Measurements from ENCODE around the gene TUSC1.
"Not testable (repeated sequence)": the region's sequence is repeated elsewhere in the genome, so short reads cannot be mapped to it uniquely, and the experiment has no call there.

The TUSC1 gene

GRCh38 chr9:25684321-25684720, 6.1 kb upstream of the TUSC1 start:
- Histone ChIP-seq H3K4me1 (ENCODE audit: control insufficient read depth, low read depth, low read length) (no peaks in the 10 kb centered on the region), H2BK5ac (ENCODE audit: low read length) (no peak overlapping the region)
- DNase-seq: no peak

DNA sequence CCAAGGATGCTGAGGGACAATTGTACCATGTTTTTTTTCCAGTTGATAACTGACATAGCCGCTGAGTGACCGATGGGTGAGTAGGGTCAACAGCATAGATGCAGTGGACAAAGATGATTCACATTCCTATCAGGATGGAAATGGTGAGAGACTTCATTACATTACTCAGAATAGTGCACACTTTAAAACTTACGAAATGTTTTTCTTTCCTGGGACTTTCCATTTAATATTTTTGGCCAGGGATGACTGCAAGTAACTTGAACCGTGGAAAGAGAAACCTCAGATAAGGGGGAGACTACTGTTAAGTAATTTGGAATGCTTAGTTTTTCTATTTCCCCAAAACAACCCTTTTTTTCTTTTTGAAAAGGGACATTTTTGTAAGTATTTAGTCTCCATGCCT, 3.0 kb upstream of the TUSC1 start:
- no peaks in the 10 kb centered on the region for H3K79me1 ChIP-seq (ENCODE audit: low read length)
- H4K5ac ChIP-seq (ENCODE audit: low read length): no peak overlapping the region
- H3K4me3 ChIP-seq (ENCODE audit: low read length): no peak overlapping the region
- H2AK5ac ChIP-seq (ENCODE audit: low read length): no peak overlapping the region
- no peak overlapping the region for H3K23ac ChIP-seq (ENCODE audit: low read length)
- H2BK15ac ChIP-seq (replicated peaks; ENCODE audit: low read depth): no peak overlapping the region
- H2BK120ac ChIP-seq (ENCODE audit: low read depth, low read length): no peak overlapping the region
- H3K56ac ChIP-seq (ENCODE audit: low read length): no peak overlapping the region
- DNase-seq: no peak
- WGBS (ENCODE audit: extremely low coverage, insufficient coverage, low lambda C conversion rate): no CpG with 5 or more reads among the region's 4 CpGs
- H3K27ac ChIP-seq (ENCODE audit: low read depth, low read length): no peak overlapping the region
- no peaks in the 10 kb centered on the region for H3K79me2 ChIP-seq (ENCODE audit: control insufficient read depth, insufficient read depth, low read length)
- no peaks in the 10 kb centered on the region for H3K36me3 ChIP-seq (ENCODE audit: control insufficient read depth, insufficient read depth, low read length)
- no peak overlapping the region for H2BK5ac ChIP-seq (ENCODE audit: low read length)
- no peak overlapping the region for H3K9ac ChIP-seq (ENCODE audit: low read length)
- no peaks in the 10 kb centered on the region for H3K27me3 ChIP-seq (ENCODE audit: insufficient read depth, low read length, poor library complexity)
- H3K18ac ChIP-seq (ENCODE audit: low read length): no peak overlapping the region
- no peaks in the 10 kb centered on the region for H3K4me1 ChIP-seq (ENCODE audit: control insufficient read depth, low read depth, low read length)
- no peak overlapping the region for H4K8ac ChIP-seq (ENCODE audit: low read depth, low read length)
- H3K4me2 ChIP-seq (ENCODE audit: low read length): no peak overlapping the region
- H3K4ac ChIP-seq (ENCODE audit: low read depth, low read length): no peak overlapping the region

More at GRCh38 chr9:25684321-25684720, 6.1 kb upstream of the TUSC1 start:
- H3K4ac ChIP-seq (ENCODE audit: low read depth, low read length): no peak overlapping the region
- no peaks in the 10 kb centered on the region for H3K79me1 ChIP-seq (ENCODE audit: low read length)
- H4K5ac ChIP-seq (ENCODE audit: low read length): no peak overlapping the region
- H3K23ac ChIP-seq (ENCODE audit: low read length): no peak overlapping the region
- H3K18ac ChIP-seq (ENCODE audit: low read length): no peak overlapping the region
- H3K36me3 ChIP-seq (ENCODE audit: control insufficient read depth, insufficient read depth, low read length): no peaks in the 10 kb centered on the region
- H3K27ac ChIP-seq (ENCODE audit: low read depth, low read length): no peak overlapping the region
- no peak overlapping the region for H2BK120ac ChIP-seq (ENCODE audit: low read depth, low read length)
- no peak overlapping the region for H2BK15ac ChIP-seq (replicated peaks; ENCODE audit: low read depth)
- no peak overlapping the region for H3K4me3 ChIP-seq (ENCODE audit: low read length)
- no peak overlapping the region for H2AK5ac ChIP-seq (ENCODE audit: low read length)
- no peaks in the 10 kb centered on the region for H3K27me3 ChIP-seq (ENCODE audit: insufficient read depth, low read length, poor library complexity)
- H3K4me2 ChIP-seq (ENCODE audit: low read length): no peak overlapping the region
- H3K56ac ChIP-seq (ENCODE audit: low read length): no peak overlapping the region
- H4K8ac ChIP-seq (ENCODE audit: low read depth, low read length): no peak overlapping the region
- no peaks in the 10 kb centered on the region for H3K79me2 ChIP-seq (ENCODE audit: control insufficient read depth, insufficient read depth, low read length)
- H3K9ac ChIP-seq (ENCODE audit: low read length): no peak overlapping the region

DNA sequence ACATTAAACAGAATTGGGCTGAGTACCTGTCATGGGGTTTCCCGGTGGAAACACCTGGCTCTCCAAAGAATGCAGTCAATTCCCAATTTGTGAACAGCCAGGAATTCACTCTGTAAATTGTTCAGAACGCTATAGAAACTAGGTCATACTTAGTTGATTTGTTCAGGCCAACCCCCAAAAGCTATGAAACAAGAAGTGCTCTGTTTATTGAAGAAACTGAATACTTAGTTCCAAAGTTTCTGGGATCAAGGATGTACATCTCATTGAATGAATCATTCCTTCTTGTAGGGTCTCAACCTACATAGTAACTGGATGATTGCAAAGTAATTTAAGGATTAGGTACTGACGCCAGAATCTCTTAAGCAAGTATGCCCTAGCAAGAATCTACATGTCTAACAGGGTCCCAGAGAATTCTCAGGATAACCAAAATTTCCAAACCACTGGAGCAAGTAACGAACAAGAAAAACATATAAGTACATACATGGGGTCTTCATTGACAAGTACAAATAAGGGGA, 659 bp upstream of the TUSC1 start:
- Histone ChIP-seq H2AK5ac (ENCODE audit: low read length) (no peak overlapping the region), H4K8ac (ENCODE audit: low read depth, low read length) (peak overlapping the region; percentile 60), H2BK120ac (ENCODE audit: low read depth, low read length) (no peak overlapping the region), H3K4me1 (ENCODE audit: control insufficient read depth, low read depth, low read length) (peaks cover 2% of the 10 kb centered on the region), H4K5ac (ENCODE audit: low read length) (no peak overlapping the region), H3K4me3 (ENCODE audit: low read length) (no peak overlapping the region), H3K4ac (ENCODE audit: low read depth, low read length) (no peak overlapping the region), H2BK15ac (replicated peaks; ENCODE audit: low read depth) (no peak overlapping the region), H3K79me2 (ENCODE audit: control insufficient read depth, insufficient read depth, low read length) (no peaks in the 10 kb centered on the region), H3K4me2 (ENCODE audit: low read length) (peak overlapping the region; percentile 11), H3K27ac (ENCODE audit: low read depth, low read length) (no peak overlapping the region), H3K79me1 (ENCODE audit: low read length) (no peaks in the 10 kb centered on the region), H3K27me3 (ENCODE audit: insufficient read depth, low read length, poor library complexity) (no peaks in the 10 kb centered on the region), H3K36me3 (ENCODE audit: control insufficient read depth, insufficient read depth, low read length) (no peaks in the 10 kb centered on the region), H3K56ac (ENCODE audit: low read length) (peak overlapping the region; percentile 93), H3K23ac (ENCODE audit: low read length) (no peak overlapping the region), H2BK5ac (ENCODE audit: low read length) (no peak overlapping the region), H3K9ac (ENCODE audit: low read length) (peak overlapping the region; percentile 93), H3K18ac (ENCODE audit: low read length) (peak overlapping the region; percentile 91)
- DNase-seq: no peak
- no CpG with 5 or more reads among the region's 4 CpGs for WGBS (ENCODE audit: extremely low coverage, insufficient coverage, low lambda C conversion rate)

DNA sequence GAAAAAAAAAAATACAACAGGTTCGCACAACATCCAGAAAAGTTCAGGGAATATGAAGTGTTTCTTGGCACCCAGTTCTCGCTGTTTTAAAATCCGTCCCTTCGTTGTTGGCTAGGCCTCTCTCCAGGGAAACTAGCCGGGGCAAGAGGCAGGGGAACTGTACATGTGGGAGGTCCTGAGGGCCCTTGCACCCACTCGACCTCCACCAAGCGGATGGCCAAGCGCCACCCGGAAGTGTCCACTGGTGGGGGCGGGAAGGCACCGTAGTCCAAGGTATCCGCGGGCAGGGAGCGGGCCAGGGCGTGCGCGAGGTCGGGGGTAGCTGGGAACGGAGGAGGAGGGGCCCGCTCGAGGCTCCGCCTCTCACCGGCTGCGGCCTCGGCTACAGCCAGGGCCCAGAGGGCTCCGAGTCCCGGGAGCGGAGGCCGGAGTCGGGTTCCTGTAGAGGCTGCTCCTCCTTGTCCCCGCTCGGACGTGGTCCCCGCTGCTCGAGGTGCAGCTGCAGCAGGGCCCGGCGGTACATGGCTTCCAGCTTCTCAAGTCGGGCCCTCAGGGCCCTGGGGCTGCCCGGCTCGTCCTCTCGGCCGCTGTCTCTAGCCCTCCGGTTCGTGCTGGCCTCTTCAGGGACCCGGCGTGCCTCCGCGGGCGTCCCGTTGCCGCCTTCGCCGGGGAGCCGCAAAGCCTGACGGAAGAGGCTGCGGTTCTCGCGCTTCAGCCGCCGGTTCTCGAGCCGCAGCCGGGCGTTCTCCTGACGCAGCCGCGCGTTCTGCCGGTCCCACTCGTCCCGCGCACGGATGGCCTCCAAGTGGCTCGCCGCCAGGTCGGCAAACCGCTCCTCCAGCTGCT, 720 bp downstream of the TUSC1 start:
- H2BK15ac ChIP-seq (replicated peaks; ENCODE audit: low read depth): no peak overlapping the region
- no peaks in the 10 kb centered on the region for H3K79me2 ChIP-seq (ENCODE audit: control insufficient read depth, insufficient read depth, low read length)
- H2AK5ac ChIP-seq (ENCODE audit: low read length): no peak overlapping the region
- H3K23ac ChIP-seq (ENCODE audit: low read length): peak overlapping the region; percentile 80
- peak overlapping the region; percentile 63 for H3K4me3 ChIP-seq (ENCODE audit: low read length)
- no peaks in the 10 kb centered on the region for H3K36me3 ChIP-seq (ENCODE audit: control insufficient read depth, insufficient read depth, low read length)
- H2BK5ac ChIP-seq (ENCODE audit: low read length): peak overlapping the region; percentile 89
- peaks cover 2% of the 10 kb centered on the region for H3K4me1 ChIP-seq (ENCODE audit: control insufficient read depth, low read depth, low read length)
- H3K18ac ChIP-seq (ENCODE audit: low read length): peak overlapping the region; percentile 91
- H3K4me2 ChIP-seq (ENCODE audit: low read length): peak overlapping the region; percentile 31
- no CpG with 5 or more reads among the region's 77 CpGs for whole genome bisulfite sequencing (ENCODE audit: extremely low coverage, insufficient coverage, low lambda C conversion rate)
- H3K4ac ChIP-seq (ENCODE audit: low read depth, low read length): peak overlapping the region; percentile 99
- H3K27ac ChIP-seq (ENCODE audit: low read depth, low read length): peak overlapping the region; percentile 96
- H4K5ac ChIP-seq (ENCODE audit: low read length): no peak overlapping the region
- DNase-seq: peak; percentile 86
- peak overlapping the region; percentile 49 for H2BK120ac ChIP-seq (ENCODE audit: low read depth, low read length)
- H3K9ac ChIP-seq (ENCODE audit: low read length): peak overlapping the region; percentile 93
- H3K56ac ChIP-seq (ENCODE audit: low read length): peak overlapping the region; percentile 93
- H3K79me1 ChIP-seq (ENCODE audit: low read length): no peaks in the 10 kb centered on the region
- H3K27me3 ChIP-seq (ENCODE audit: insufficient read depth, low read length, poor library complexity): no peaks in the 10 kb centered on the region
- peak overlapping the region; percentile 88 for H4K8ac ChIP-seq (ENCODE audit: low read depth, low read length)

GRCh38 chr9:25675858-25676257, 2.4 kb downstream of the TUSC1 start:
- H4K5ac ChIP-seq (ENCODE audit: low read length); H2AK5ac ChIP-seq (ENCODE audit: low read length); H3K27ac ChIP-seq (ENCODE audit: low read depth, low read length); H3K36me3 ChIP-seq (ENCODE audit: control insufficient read depth, insufficient read depth, low read length); H4K8ac ChIP-seq (ENCODE audit: low read depth, low read length); H2BK120ac ChIP-seq (ENCODE audit: low read depth, low read length); H3K4me2 ChIP-seq (ENCODE audit: low read length); H2BK15ac ChIP-seq (replicated peaks; ENCODE audit: low read depth); H3K79me2 ChIP-seq (ENCODE audit: control insufficient read depth, insufficient read depth, low read length); H3K56ac ChIP-seq (ENCODE audit: low read length); H3K4me3 ChIP-seq (ENCODE audit: low read length); H2BK5ac ChIP-seq (ENCODE audit: low read length); H3K23ac ChIP-seq (ENCODE audit: low read length); H3K4me1 ChIP-seq (ENCODE audit: control insufficient read depth, low read depth, low read length); H3K9ac ChIP-seq (ENCODE audit: low read length); H3K4ac ChIP-seq (ENCODE audit: low read depth, low read length); H3K18ac ChIP-seq (ENCODE audit: low read length); H3K79me1 ChIP-seq (ENCODE audit: low read length); H3K27me3 ChIP-seq (ENCODE audit: insufficient read depth, low read length, poor library complexity): not testable (repeated sequence)
- WGBS (ENCODE audit: extremely low coverage, insufficient coverage, low lambda C conversion rate): no CpG with 5 or more reads among the region's 2 CpGs
- peak; percentile 90 for DNase-seq
